Panc1 (cell line): ENCODE results near the gene ISLR. TPM values are rescaled to one million over a fixed set of nuclear protein-coding genes. Genes with fewer than 3 reads are reported as not detected.

Experiments used
- ATAC-seq: fragments of 200-7000 bp; cut with Tn5 transposase; 2 replicates; pipeline ENCODE4 v1.9.1; 2020; ENCODE audit warnings: mild to moderate bottlenecking, moderate library complexity
- BruUV-seq: library from RNA; stranded (reverse); fragments of 400-500 nt; replicated peaks from 2 replicates; lab custom pipeline; 2021; lab: Mats Ljungman, UMichigan
- CTCF ChIA-PET: fragments of 300-600 bp; sonication (Branson Sonifier 250); formaldehyde crosslinking; loops from one replicate; lab custom pipeline; 2022; ENCODE audit warnings: antibody characterized with exemption; lab: Charles Lee
- POLR2A ChIA-PET: fragments of 300-600 bp; sonication (Branson Sonifier 250); formaldehyde crosslinking; loops from one replicate; lab custom pipeline; 2022; ENCODE audit warnings: antibody characterized with exemption; lab: Charles Lee
- DNase-seq: peaks from one replicate; pipeline ENCODE4 v3.0.0-alpha.2; 2010; ENCODE audit warnings: low read depth, low spot score
- H3K27ac ChIP-seq: 2 replicates; pipeline ENCODE4 v1.5.1; 2011; ENCODE audit warnings: mild to moderate bottlenecking, low read length, inconsistent platforms
- H3K27me3 ChIP-seq: fragments of 200-500 bp; sonication (Bioruptor generic); 2 replicates; pipeline ENCODE4 v1.6.0; 2014; ENCODE audit warnings: low read length, inconsistent platforms; ENCODE audit not compliant: control insufficient read depth, insufficient read depth
- H3K36me3 ChIP-seq: fragments of 200-500 bp; sonication (Bioruptor generic); 2 replicates; pipeline ENCODE4 v1.5.1; 2014; ENCODE audit warnings: inconsistent platforms, mild to moderate bottlenecking, low read length, moderate library complexity; ENCODE audit not compliant: control insufficient read depth, insufficient read depth
- H3K4me1 ChIP-seq: 2 replicates; pipeline ENCODE4 v1.5.1; 2011; ENCODE audit warnings: inconsistent platforms, mild to moderate bottlenecking, low read length, moderate library complexity; ENCODE audit not compliant: control insufficient read depth, insufficient read depth
- H3K4me3 ChIP-seq, 2 experiments: 2 replicates each; pipeline ENCODE4 v1.5.1; 2011 to 2012; ENCODE audit warnings: low read depth in 2 of 2, low read length in 2 of 2, mild to moderate bottlenecking in 2 of 2, inconsistent platforms in 1 of 2, moderate library complexity in 1 of 2
- H3K9me3 ChIP-seq: fragments of 200-500 bp; sonication (Bioruptor generic); 2 replicates; pipeline ENCODE4 v1.5.1; 2014; ENCODE audit warnings: low read depth, mild to moderate bottlenecking, inconsistent platforms, low read length, moderate library complexity; ENCODE audit not compliant: control insufficient read depth, insufficient read depth
- CTCF ChIP-seq: fragments of 450-650 bp; IDR thresholded peaks from 2 replicates; pipeline ENCODE4 v1.5.1; 2017; ENCODE audit warnings: mild to moderate bottlenecking
- POLR2AphosphoS5 ChIP-seq: IDR thresholded peaks from 2 replicates; pipeline ENCODE4 v1.6.1; 2012; ENCODE audit warnings: mild to moderate bottlenecking, low read depth, low read length, moderate library complexity
- REST ChIP-seq, 2 experiments: IDR thresholded peaks; 2 replicates each; pipeline ENCODE4 v1.6.1; 2011 to 2012; ENCODE audit warnings: low read depth in 2 of 2, control low read depth in 1 of 2, low read length in 1 of 2, mild to moderate bottlenecking in 1 of 2, moderate library complexity in 1 of 2; ENCODE audit not compliant: insufficient read depth in 1 of 2
- SIN3A ChIP-seq: IDR thresholded peaks from 2 replicates; pipeline ENCODE4 v1.6.1; 2012; ENCODE audit warnings: low read depth, mild to moderate bottlenecking, low read length, moderate library complexity, borderline replicate concordance; ENCODE audit not compliant: insufficient read depth
- TCF7L2 ChIP-seq: IDR thresholded peaks from 2 replicates; pipeline ENCODE4 v1.6.1; 2011; ENCODE audit warnings: mild to moderate bottlenecking, low read depth, low read length, inconsistent platforms
- in situ Hi-C: cut with HindIII; loops from 2 replicates; pipeline ENCODE4 v1.10.0; 2016; ENCODE audit warnings: low sequenced_read_pairs, low pct_unique_long_range_greater_than_20kb
- intact Hi-C: fragments of 100-400 bp; cut with micrococcal nuclease; formaldehyde crosslinking; loops from one replicate; pipeline ENCODE4 v1.10.0; 2022; ENCODE audit not compliant: unreplicated experiment
- total RNA-seq: library from RNA; stranded (reverse); gene quantifications from one replicate; pipeline ENCODE4 v1.2.1, GENCODE V29; 2021; ENCODE audit not compliant: unreplicated experiment

The ISLR gene
- total RNA-seq, 1 experiment from 2014 or later, result 0.28 TPM

GRCh38 chr15:74200871-74201419 lies 27.4 kb downstream of the ISLR start:
- Histone ChIP-seq H3K27ac (peak overlapping the region; percentile 76), H3K9me3 (no peaks in the 10 kb centered on the region), H3K4me3 (peak overlapping the region in 1 of 2 experiments; percentile 3; a peak in 2 of 4 replicates), H3K36me3 (no peaks in the 10 kb centered on the region), H3K4me1 (peaks cover 38% of the 10 kb centered on the region), H3K27me3 (no peaks in the 10 kb centered on the region)
- intact Hi-C loops, result no loop called here
- in situ Hi-C loops, result no loop called here
- ATAC-seq (peak; percentile 45), DNase-seq (no peak)
- no peak for TF ChIP-seq TCF7L2
- CTCF ChIA-PET, result no interaction called here
- BruUV-seq, result no TSS peak
- POLR2A ChIA-PET, result no interaction called here

- no TSS peak for BruUV-seq
- peak overlapping the region; percentile 76 for H3K27ac ChIP-seq
- ATAC-seq (no peak), DNase-seq (no peak)
- CTCF ChIA-PET, result interaction anchor here (0.7 kb wide), 2 partner anchors 11 to 16 kb away, joined by 3 to 4 read pairs; no protein-coding TSS in a partner anchor
- intact Hi-C loops (no loop called here), in situ Hi-C loops (no loop called here)
- peaks cover 36% of the 10 kb centered on the region for H3K4me1 ChIP-seq
- no peaks in the 10 kb centered on the region for H3K36me3 ChIP-seq
- POLR2A ChIA-PET, result interaction anchor here (0.7 kb wide), 2 partner anchors 31 to 58 kb away, joined by 3 read pairs; no protein-coding TSS in a partner anchor
- TF ChIP-seq POLR2AphosphoS5 (no peak), TCF7L2 (no peak), SIN3A (no peak), CTCF (no peak), REST (IDR thresholded peaks at IDR 0.05; ENCODE audit: insufficient read depth in 1 of 2, low read depth in 2 of 2, low read length in 1 of 2) (no peak)
- no peaks in the 10 kb centered on the region for H3K9me3 ChIP-seq
- no peaks in the 10 kb centered on the region for H3K27me3 ChIP-seq
- H3K4me3 ChIP-seq, result peak overlapping the region in 1 of 2 experiments; percentile 1; a peak in 1 of 4 replicates
These were observed 28.4 kb downstream of the ISLR start for GRCh38 chr15:74201710-74202420.
